ENCODE data around the gene CCL26.

GRCh38 chr7:75719626-75720025 lies 52.4 kb downstream of the CCL26 start:
- TF ChIP-seq CTCF (IDR thresholded peaks at IDR 0.05) (no peak), POLR2A (IDR thresholded peaks at IDR 0.05) (no peak)
